HFFc6 (cell line): ENCODE data around the gene VENTX. TPM values are rescaled to one million over a fixed set of nuclear protein-coding genes. Genes with fewer than 3 reads are reported as not detected.

Experiments used
- DNase-seq: peaks from one replicate; pipeline ENCODE4 v3.0.0-alpha.2; 2018
- H3K27ac Mint-ChIP-seq: 2 replicates; pipeline ENCODE4 v1.8.0; 2020; ENCODE audit warnings: mild to moderate bottlenecking, mixed read lengths
- H3K27me3 Mint-ChIP-seq: 2 replicates; pipeline ENCODE4 v1.8.0; 2021; ENCODE audit warnings: mild to moderate bottlenecking, moderate library complexity, mixed read lengths; ENCODE audit not compliant: insufficient read depth
- H3K36me3 Mint-ChIP-seq: 2 replicates; pipeline ENCODE4 v1.8.0; 2021; ENCODE audit warnings: low read depth, mixed read lengths
- H3K4me1 Mint-ChIP-seq: 2 replicates; pipeline ENCODE4 v1.8.0; 2020; ENCODE audit warnings: low read depth, mixed read lengths
- H3K4me3 Mint-ChIP-seq: 2 replicates; pipeline ENCODE4 v1.8.0; 2020; ENCODE audit warnings: mild to moderate bottlenecking, moderate library complexity, mixed read lengths
- H3K9me3 Mint-ChIP-seq: 2 replicates; pipeline ENCODE4 v1.8.0; 2020; ENCODE audit warnings: mild to moderate bottlenecking, mixed read lengths
- total RNA-seq, 6 experiments: library from RNA; stranded (reverse); fragmentation: NEBNext Ultra II Directional; extraction: Animal tissue kit (Norgen Biotek cat#: 25700); gene quantifications; 2 replicates in 1 of 6; 3 replicates in 5 of 6; pipeline ENCODE4 v1.2.3, GENCODE V29; 2021
- TF ChIP-seq, protein P1 (sequence below): fragments of 200-600 bp; sonication (generic); IDR thresholded peaks from 2 replicates; pipeline ENCODE4 v1.5.0; 2021; ENCODE audit warnings: antibody characterized with exemption, mild to moderate bottlenecking

Gene VENTX
- total RNA-seq, 6 experiments from 2014 or later = not detected

DNA sequence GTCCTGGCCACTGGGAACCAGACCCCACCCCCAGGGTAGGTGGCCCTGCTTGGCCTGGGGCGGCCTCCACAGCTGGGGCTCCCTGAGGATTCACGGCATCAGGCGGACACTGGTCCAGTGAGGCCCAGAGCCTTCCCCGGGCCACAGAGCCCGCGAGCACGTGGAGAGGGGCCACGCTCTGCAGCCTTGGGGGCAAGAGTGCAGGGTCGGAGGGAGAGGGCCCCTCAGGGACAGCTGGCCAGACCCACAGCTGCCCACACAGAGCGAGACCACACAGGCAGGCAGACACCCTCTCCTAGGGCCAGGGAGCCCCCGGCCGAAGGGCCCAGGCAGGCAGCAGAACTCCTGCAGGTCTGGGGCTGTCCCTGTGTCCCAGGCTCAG, 10.7 kb downstream of the VENTX start:
- Mint-ChIP-seq H3K4me3 (no peak overlapping the region), H3K36me3 (no peaks in the 10 kb centered on the region), H3K27me3 (peaks cover 18% of the 10 kb centered on the region), H3K4me1 (no peaks in the 10 kb centered on the region), H3K27ac (no peak overlapping the region), H3K9me3 (no peaks in the 10 kb centered on the region)
- no peak for DNase-seq
- TF ChIP-seq, protein P1, sequence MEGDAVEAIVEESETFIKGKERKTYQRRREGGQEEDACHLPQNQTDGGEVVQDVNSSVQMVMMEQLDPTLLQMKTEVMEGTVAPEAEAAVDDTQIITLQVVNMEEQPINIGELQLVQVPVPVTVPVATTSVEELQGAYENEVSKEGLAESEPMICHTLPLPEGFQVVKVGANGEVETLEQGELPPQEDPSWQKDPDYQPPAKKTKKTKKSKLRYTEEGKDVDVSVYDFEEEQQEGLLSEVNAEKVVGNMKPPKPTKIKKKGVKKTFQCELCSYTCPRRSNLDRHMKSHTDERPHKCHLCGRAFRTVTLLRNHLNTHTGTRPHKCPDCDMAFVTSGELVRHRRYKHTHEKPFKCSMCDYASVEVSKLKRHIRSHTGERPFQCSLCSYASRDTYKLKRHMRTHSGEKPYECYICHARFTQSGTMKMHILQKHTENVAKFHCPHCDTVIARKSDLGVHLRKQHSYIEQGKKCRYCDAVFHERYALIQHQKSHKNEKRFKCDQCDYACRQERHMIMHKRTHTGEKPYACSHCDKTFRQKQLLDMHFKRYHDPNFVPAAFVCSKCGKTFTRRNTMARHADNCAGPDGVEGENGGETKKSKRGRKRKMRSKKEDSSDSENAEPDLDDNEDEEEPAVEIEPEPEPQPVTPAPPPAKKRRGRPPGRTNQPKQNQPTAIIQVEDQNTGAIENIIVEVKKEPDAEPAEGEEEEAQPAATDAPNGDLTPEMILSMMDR = no peak

GRCh38 chr10:133249094-133249780, 11.6 kb downstream of the VENTX start:
- no peak for DNase-seq
- H3K9me3 Mint-ChIP-seq = no peaks in the 10 kb centered on the region
- no peaks in the 10 kb centered on the region for H3K4me1 Mint-ChIP-seq

DNA sequence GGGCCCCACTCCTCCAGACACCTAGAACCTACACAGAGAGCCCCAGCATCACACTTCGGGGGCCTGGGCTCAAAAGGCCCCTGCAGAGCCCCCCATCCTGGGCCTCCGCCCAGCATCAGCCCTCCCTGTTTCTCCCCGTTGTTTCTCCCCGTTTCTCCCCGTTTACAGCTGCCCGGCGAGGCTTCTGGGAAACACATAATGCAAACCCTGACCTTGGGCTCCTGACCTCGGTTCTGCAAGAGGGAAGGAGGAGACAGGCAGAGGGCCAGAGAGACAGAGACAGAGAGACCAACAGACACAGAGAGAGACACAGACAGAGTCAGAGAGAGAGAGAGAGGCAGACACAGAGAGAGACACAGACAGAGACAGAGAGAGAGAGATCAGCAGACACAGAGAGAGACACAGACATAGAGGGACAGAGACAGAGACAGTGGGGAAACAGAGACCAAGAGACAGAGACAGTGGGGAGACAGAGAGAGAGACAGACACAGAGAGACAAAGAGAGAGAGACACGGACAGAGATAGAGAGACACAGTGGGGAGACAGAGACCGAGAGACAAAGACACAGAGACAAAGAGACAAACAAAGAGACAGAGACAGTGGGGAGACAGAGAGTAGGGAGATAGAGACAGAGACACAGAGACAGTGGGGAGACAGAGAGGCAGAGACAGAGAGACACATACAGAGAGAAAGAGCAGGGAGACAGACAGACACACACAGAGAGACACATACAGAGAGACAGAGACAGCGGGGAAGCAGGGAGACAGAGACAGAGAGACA, 12.5 kb downstream of the VENTX start:
- no peak overlapping the region for H3K27ac Mint-ChIP-seq
- no peak for DNase-seq
- H3K36me3 Mint-ChIP-seq = no peaks in the 10 kb centered on the region
- no peaks in the 10 kb centered on the region for H3K9me3 Mint-ChIP-seq
- H3K27me3 Mint-ChIP-seq = peaks cover 15% of the 10 kb centered on the region
- no peaks in the 10 kb centered on the region for H3K4me1 Mint-ChIP-seq
- H3K4me3 Mint-ChIP-seq = no peak overlapping the region
- TF ChIP-seq, protein P1 = no peak

More at GRCh38 chr10:133249094-133249780, 11.6 kb downstream of the VENTX start:
- TF ChIP-seq, protein P1 = no peak
- Mint-ChIP-seq H3K27ac (no peak overlapping the region), H3K36me3 (no peaks in the 10 kb centered on the region), H3K27me3 (peaks cover 15% of the 10 kb centered on the region), H3K4me3 (no peak overlapping the region)

- DNase-seq = no peak
- no peaks in the 10 kb centered on the region for H3K36me3 Mint-ChIP-seq
These were observed 13.9 kb downstream of the VENTX start for GRCh38 chr10:133251388-133252222.

DNA sequence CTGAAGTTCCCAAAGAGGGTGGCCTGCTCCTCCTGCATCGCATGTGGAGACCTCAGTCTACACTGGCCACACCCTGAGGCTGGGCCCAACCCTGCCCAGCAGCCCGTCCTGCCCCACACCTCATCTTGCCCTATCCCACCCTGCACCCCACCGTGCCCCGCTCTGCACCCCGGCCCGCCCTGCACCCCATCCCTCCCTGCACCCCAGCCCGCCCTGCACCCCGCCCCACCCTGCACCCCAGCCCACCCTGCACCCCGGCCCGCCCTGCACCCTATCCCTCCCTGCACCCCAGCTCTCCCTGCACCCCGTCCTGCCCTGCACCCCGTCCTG, 14.5 kb downstream of the VENTX start:
- DNase-seq = no peak
- H3K9me3 Mint-ChIP-seq = no peaks in the 10 kb centered on the region
- TF ChIP-seq, protein P1 = no peak
- H3K4me1 Mint-ChIP-seq = peaks cover 2% of the 10 kb centered on the region; the same call in 1 of the 2 replicates
- no peak overlapping the region for H3K4me3 Mint-ChIP-seq
- H3K27ac Mint-ChIP-seq = no peak overlapping the region
- peaks cover 15% of the 10 kb centered on the region for H3K27me3 Mint-ChIP-seq
- no peaks in the 10 kb centered on the region for H3K36me3 Mint-ChIP-seq

More at GRCh38 chr10:133251388-133252222, 13.9 kb downstream of the VENTX start:
- H3K4me3 Mint-ChIP-seq = no peak overlapping the region
- TF ChIP-seq, protein P1 = no peak
- H3K27ac Mint-ChIP-seq = no peak overlapping the region
- no peaks in the 10 kb centered on the region for H3K4me1 Mint-ChIP-seq
- H3K27me3 Mint-ChIP-seq = peaks cover 15% of the 10 kb centered on the region
- no peaks in the 10 kb centered on the region for H3K9me3 Mint-ChIP-seq
